Endometrium (tissue), 2 donors: ENCODE data around the gene MRPS10.

Source experiments
- FAIRE-seq: peaks from 2 replicates; lab custom pipeline; 2012; peaks lifted over from hg19 to GRCh38; lab: Jason Lieb, UNC
- donor health status: control.
- donor health status: control.

Gene MRPS10

DNA sequence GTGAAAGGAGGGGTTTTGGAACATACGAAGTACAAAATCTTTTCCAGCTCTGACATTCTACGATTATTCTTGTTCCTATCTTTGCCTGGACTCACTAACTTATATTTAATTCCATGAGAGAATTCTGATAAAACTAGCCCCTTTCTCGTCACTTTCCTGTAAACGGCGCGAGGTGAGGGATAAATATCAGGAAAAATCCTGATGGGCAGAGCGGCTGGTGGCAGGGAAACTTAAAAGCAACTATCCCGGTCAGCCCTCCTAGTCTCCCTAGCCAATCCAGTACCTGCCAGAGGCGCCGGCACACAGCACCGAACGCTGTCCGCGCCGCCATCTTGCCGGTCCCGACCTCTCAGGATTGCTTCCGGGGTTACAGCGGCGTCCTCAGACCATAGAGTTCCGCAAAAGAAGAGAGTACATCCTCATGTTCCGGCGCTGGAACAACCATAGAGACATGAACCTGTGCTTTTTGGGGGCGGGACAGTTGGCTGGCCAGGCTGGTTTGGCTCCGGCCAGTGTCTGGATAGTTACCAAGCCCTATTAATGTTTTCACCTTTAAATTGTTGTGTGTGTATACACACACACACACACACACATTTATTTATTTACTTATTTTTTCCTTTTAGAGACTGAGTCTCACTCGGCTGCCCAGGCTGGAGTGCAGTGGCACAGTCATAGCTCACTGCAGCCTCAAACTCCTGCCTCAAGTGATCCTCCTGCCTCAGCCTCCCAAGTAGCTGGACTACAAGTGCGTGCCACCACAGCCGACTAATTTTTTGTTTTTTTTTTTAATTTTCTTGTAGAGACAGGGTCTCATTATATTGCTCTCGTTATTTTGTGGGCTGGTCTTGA is at the start of gene MRPS10:
MRPS10 (minus strand) TSS at position 343 of the 849 bp plus-strand sequence; CDS start at position 331, 12 bp downstream.
- peak; percentile 91 for FAIRE-seq

DNA sequence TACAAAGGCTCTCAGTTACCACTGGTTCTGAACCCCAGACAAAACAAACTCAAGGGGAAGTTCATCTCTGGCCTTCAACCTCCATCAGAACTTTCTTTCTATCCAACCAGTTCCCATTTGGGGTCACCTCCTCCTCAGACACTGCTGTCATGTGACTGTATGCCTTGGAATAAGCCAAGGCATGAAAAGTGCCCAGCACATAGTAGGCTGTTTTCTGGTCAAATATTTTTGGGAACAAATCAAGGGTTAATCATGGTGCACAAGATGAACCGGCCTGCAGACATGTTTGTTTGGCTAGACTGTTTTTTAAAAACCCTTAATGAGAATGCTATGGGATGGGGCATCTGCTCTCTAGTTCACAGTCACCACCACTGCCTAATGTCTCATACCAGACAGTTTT is 48.9 kb upstream of the MRPS10 start:
- no peak for FAIRE-seq

DNA sequence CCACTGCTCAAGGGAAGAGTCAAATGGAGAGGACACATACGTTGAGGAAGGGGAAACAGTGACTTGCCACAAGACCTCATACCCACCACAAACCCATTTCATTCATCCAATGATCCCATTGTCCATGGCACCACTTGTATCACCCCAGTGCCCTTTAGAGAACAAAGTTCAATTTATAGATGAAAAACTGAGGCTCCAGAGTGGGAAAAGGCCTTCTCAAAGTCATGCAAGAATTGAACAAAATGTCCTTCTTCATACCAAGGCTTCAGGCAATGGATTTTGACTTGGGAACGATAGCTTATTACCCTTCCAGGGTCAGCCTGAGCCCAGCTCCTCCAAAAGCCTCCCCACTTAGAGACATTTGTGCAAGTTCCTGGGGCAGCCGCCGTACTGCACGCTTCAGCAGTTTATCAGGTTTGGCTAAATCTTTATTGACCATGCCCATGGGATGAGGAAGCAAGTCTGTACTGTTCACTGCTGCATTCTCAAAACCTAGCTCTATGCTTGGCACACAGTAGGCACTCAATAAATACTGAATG is 47.3 kb upstream of the MRPS10 start:
- FAIRE-seq, result no peak

GRCh38 chr6:42264162-42264851 is 46.6 kb upstream of the MRPS10 start:
- no peak for FAIRE-seq

GRCh38 chr6:42263165-42263728 is 45.6 kb upstream of the MRPS10 start:
- FAIRE-seq, result no peak

GRCh38 chr6:42260972-42261371 is 43.3 kb upstream of the MRPS10 start:
- no peak for FAIRE-seq

GRCh38 chr6:42260396-42260888 is 42.8 kb upstream of the MRPS10 start:
- no peak for FAIRE-seq

DNA sequence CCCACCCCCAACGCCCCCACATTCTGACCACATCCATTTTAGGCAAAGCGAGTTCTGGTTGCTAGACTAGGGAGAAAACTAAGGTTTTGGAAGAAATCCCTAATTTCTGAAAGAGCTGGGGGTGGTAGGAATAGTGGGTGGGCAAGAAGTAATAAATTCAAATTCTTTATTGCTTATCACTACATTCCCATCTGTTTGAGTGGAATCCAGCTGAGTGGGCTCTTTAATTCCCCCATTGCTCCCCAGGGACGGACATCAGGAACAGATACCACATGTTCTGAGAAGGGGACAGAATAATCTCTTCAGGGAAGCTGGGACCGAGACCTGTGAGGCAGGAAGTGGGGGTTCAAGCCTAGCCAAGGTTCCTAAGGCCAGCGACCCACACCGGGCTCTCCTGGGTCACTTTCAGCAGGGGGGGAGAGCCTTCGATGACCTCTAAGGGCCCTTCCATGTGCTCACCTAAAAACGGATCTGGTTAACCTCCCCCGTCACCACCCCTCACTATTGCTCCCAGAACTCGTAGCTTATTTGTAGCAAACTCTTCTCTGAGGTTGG is 42.3 kb upstream of the MRPS10 start:
- FAIRE-seq, result no peak

- no peak for FAIRE-seq
Measured at GRCh38 chr6:42259286-42259685, 41.6 kb upstream of the MRPS10 start.

GRCh38 chr6:42257614-42258013 is 40.0 kb upstream of the MRPS10 start:
- FAIRE-seq, result no peak

GRCh38 chr6:42257063-42257462 is 39.4 kb upstream of the MRPS10 start:
- FAIRE-seq, result no peak

- FAIRE-seq, result no peak
Measured at GRCh38 chr6:42255050-42255449, 37.4 kb upstream of the MRPS10 start.

- no peak for FAIRE-seq
Measured at GRCh38 chr6:42254505-42254904, 36.8 kb upstream of the MRPS10 start.

- FAIRE-seq, result no peak
Measured at GRCh38 chr6:42251911-42252637, 34.4 kb upstream of the MRPS10 start.

DNA sequence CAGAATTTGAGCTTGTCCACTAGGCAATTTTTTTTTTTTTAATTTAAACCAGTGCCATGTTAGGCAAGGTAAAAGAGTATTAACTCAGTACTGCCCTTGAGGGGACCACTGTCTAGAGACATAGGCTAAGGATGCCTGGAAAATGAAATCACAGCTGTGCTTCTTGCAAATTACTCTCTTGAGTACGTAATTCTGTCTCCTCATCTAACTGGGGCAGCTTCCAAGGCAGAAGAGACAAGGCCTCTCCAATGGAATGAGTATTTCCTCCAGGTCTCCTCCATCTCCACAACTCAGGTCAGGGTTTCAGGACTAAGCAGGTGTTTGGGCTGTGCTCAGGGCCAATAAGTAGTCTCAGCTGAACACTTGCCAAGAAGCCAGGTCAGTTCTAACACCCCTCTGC is 33.8 kb upstream of the MRPS10 start:
- FAIRE-seq, result no peak

- no peak for FAIRE-seq
Measured at GRCh38 chr6:42250274-42250931, 32.7 kb upstream of the MRPS10 start.

- FAIRE-seq, result no peak
Measured at GRCh38 chr6:42249279-42249678, 31.6 kb upstream of the MRPS10 start.

- no peak for FAIRE-seq
Measured at GRCh38 chr6:42243046-42243445, 25.4 kb upstream of the MRPS10 start.

DNA sequence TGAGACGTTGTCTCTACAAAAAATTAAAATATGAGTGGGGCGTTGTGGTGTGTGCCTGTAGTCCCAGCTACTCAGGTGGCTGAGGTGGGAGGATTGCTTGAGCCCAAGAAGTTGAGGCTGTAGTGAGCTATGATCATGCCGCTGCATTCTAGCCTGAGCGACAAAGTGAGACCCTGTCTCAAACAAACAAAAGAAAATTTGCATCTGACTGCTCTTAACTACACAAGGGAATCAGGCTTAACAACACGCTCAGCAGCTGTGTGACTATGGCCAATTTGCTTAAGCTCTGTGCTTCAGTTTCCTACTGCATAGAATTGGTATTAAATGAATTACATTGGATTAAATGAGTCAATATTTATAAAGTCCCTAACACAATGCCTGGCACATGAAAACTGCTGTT is 24.3 kb upstream of the MRPS10 start:
- FAIRE-seq, result no peak

- FAIRE-seq, result no peak
Measured at GRCh38 chr6:42239736-42240375, 22.2 kb upstream of the MRPS10 start.

- no peak for FAIRE-seq
Measured at GRCh38 chr6:42239333-42239732, 21.7 kb upstream of the MRPS10 start.
